DMS79 (cell line): ENCODE results near the gene USP6.
"Not testable (repeated sequence)": the region's sequence is repeated elsewhere in the genome, so short reads cannot be mapped to it uniquely, and the experiment has no call there.

Experiments used
- DNase-seq: peaks from one replicate; lab custom pipeline; 2025; lab: John Stamatoyannopoulos, UW

USP6 gene

GRCh38 chr17:5194346-5194745 lies 78.5 kb downstream of the USP6 start:
- no peak for DNase-seq

- DNase-seq = no peak
Observed at GRCh38 chr17:5198472-5198871, 82.6 kb downstream of the USP6 start.

- no peak for DNase-seq
Observed at GRCh38 chr17:5200360-5200759, 84.5 kb downstream of the USP6 start.

GRCh38 chr17:5201011-5201410 lies 85.2 kb downstream of the USP6 start:
- DNase-seq = no peak

- no peak for DNase-seq
Observed at GRCh38 chr17:5203178-5203907, 87.5 kb downstream of the USP6 start.

- no peak for DNase-seq
Observed at GRCh38 chr17:5203908-5204294, 88.1 kb downstream of the USP6 start.

- DNase-seq = no peak
Observed at GRCh38 chr17:5209396-5209795, 93.6 kb downstream of the USP6 start.

DNA sequence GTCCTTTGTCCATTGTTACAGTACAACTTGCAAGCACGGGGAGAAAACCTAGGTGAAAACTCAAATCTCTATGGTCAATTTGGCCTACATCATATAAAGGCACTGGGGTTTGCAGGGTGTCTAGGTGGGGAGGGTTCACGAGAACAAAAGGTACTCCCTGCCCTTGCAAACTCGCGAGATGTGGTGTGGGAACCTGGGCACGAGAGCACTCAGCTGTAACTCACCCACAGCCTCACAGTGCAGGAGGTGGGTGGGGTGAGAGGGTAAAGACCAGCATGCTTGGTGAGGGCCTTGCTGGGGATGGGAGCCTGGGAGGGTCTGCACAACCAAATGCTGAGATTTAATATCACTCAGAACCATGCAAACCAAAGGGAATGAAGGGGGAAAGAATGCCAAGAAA lies 94.3 kb downstream of the USP6 start:
- DNase-seq = no peak

- DNase-seq = no peak
Observed at GRCh38 chr17:5210614-5211252, 94.9 kb downstream of the USP6 start.

DNA sequence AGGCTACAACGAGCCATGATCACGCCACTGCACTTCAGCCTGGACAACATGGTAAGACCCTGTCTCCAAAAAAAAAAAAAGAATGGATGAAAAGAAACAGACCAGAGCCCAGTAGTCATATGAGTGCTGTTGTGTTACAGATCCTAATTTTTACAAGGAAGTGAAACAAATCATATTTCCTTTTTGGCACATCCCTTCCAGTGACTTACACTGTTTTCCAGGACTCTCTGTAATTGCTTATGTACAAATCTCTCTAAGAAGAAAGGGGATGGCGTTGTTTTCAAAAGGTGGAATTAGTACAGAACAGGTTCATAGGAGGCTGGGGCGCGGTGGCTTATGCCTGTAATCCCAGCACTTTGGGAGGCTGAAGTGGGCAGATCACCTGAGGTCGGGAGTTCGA lies 95.6 kb downstream of the USP6 start:
- DNase-seq = no peak

DNA sequence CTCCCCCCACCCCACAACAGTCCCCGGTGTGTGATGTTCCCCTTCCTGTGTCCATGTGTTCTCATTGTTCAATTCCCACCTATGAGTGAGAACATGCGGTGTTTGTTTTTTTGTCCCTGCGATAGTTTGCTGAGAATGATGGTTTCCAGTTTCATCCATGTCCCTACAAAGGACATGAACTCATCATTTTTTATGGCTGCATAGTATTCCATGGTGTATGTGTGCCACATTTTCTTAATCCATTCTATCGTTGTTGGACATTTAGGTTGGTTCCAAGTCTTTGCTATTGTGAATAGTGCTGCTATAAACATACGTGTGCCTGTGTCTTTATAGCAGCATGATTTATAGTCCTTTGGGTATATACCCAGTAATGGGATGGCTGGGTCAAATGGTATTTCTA lies 101.7 kb downstream of the USP6 start:
- not testable (repeated sequence) for DNase-seq

DNA sequence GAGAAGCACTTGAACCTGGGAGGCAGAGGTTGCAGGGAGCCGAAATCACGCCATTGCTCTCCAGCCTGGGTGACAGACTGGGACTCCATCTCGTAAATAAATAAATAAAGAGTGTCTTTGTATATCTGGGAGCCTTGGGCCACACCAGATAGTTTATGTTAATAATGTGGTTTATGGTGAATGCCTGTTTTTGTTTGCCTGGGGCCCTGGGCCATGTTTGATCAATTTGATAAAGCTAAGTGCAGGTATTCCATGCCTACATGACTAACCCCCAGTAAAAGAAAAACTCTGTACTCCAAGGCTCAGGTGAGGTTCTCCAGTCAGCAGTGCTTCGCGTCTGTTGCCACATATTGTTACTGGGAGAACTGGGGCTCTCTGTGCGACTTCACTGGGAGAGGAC lies 103.7 kb downstream of the USP6 start:
- no peak for DNase-seq

DNA sequence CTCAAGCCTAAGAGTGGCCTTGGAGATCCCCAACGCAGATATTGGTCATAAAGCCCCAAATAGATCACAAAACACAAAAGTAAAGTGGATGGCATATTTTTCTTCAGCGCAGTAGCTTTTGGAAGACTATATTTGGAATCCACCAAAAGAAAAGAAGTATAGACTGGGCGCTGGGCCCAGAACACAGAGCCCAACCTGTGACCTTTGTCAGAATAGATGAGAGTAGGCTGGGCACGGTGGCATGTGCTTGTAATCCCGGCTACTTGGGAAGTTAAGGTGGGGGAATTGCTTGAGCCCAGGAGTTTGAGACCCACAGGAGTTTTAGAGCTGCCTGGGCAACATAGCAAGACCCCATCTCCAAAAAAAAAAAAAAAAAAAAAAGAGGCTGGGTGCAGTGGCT lies 104.2 kb downstream of the USP6 start:
- no peak for DNase-seq

- DNase-seq = not testable (repeated sequence)
Observed at GRCh38 chr17:5221912-5222311, 106.1 kb downstream of the USP6 start.
